ENCODE measurements around the gene AVPR1A.

Gene AVPR1A

GRCh38 chr12:63149909-63150712, 890 bp downstream of the AVPR1A start:
- peaks cover 5% of the 10 kb centered on the region for H3K9me3 ChIP-seq (ENCODE audit: control insufficient read depth, low read length)
- H3K4me1 ChIP-seq (ENCODE audit: control insufficient read depth, insufficient read depth, low read length, poor library complexity, severe bottlenecking), result peaks cover 6% of the 10 kb centered on the region
- H3K27ac ChIP-seq (ENCODE audit: low read depth, low read length, severe bottlenecking), result no peak overlapping the region
- peak overlapping the region; percentile 33 for H3K4me3 ChIP-seq (ENCODE audit: extremely low read depth, insufficient read depth, low read length, poor library complexity, severe bottlenecking)
- H3K36me3 ChIP-seq (ENCODE audit: control insufficient read depth, insufficient read depth, low read length), result no peaks in the 10 kb centered on the region
- WGBS, 2 experiments (ENCODE audit: insufficient coverage in 2 of 2), result 10% methylated on average over 60 to 72 of the region's 75 CpGs

GRCh38 chr12:63144556-63144955, 6.4 kb downstream of the AVPR1A start:
- H3K9me3 ChIP-seq (ENCODE audit: control insufficient read depth, low read length), result no peaks in the 10 kb centered on the region
- no peaks in the 10 kb centered on the region for H3K4me1 ChIP-seq (ENCODE audit: control insufficient read depth, insufficient read depth, low read length, poor library complexity, severe bottlenecking)
- H3K27ac ChIP-seq (ENCODE audit: low read depth, low read length, severe bottlenecking), result no peak overlapping the region
- no peak overlapping the region for H3K4me3 ChIP-seq (ENCODE audit: extremely low read depth, insufficient read depth, low read length, poor library complexity, severe bottlenecking)
- WGBS, 2 experiments (ENCODE audit: insufficient coverage in 2 of 2), result no CpG with 5 or more reads among the region's 3 CpGs
- H3K36me3 ChIP-seq (ENCODE audit: control insufficient read depth, insufficient read depth, low read length), result no peaks in the 10 kb centered on the region

GRCh38 chr12:63138488-63138887, 12.5 kb downstream of the AVPR1A start:
- no peaks in the 10 kb centered on the region for H3K36me3 ChIP-seq (ENCODE audit: control insufficient read depth, insufficient read depth, low read length)
- 100% methylated on average over 1 of the region's 4 CpGs for WGBS, 2 experiments (ENCODE audit: insufficient coverage in 2 of 2)
- H3K4me1 ChIP-seq (ENCODE audit: control insufficient read depth, insufficient read depth, low read length, poor library complexity, severe bottlenecking), result no peaks in the 10 kb centered on the region
- H3K9me3 ChIP-seq (ENCODE audit: control insufficient read depth, low read length), result no peaks in the 10 kb centered on the region
- no peak overlapping the region for H3K27ac ChIP-seq (ENCODE audit: low read depth, low read length, severe bottlenecking)
- H3K4me3 ChIP-seq (ENCODE audit: extremely low read depth, insufficient read depth, low read length, poor library complexity, severe bottlenecking), result no peak overlapping the region

- 88 to 100% methylated on average over 1 to 2 of the region's 4 CpGs for WGBS, 2 experiments (ENCODE audit: insufficient coverage in 2 of 2)
- Histone ChIP-seq H3K4me1 (ENCODE audit: control insufficient read depth, insufficient read depth, low read length, poor library complexity, severe bottlenecking) (no peaks in the 10 kb centered on the region), H3K9me3 (ENCODE audit: control insufficient read depth, low read length) (no peaks in the 10 kb centered on the region), H3K36me3 (ENCODE audit: control insufficient read depth, insufficient read depth, low read length) (no peaks in the 10 kb centered on the region), H3K27ac (ENCODE audit: low read depth, low read length, severe bottlenecking) (no peak overlapping the region), H3K4me3 (ENCODE audit: extremely low read depth, insufficient read depth, low read length, poor library complexity, severe bottlenecking) (no peak overlapping the region)
Observed at GRCh38 chr12:63133981-63134380, 17.0 kb downstream of the AVPR1A start.

- Histone ChIP-seq H3K36me3 (ENCODE audit: control insufficient read depth, insufficient read depth, low read length) (no peaks in the 10 kb centered on the region), H3K9me3 (ENCODE audit: control insufficient read depth, low read length) (no peaks in the 10 kb centered on the region), H3K4me1 (ENCODE audit: control insufficient read depth, insufficient read depth, low read length, poor library complexity, severe bottlenecking) (no peaks in the 10 kb centered on the region), H3K27ac (ENCODE audit: low read depth, low read length, severe bottlenecking) (no peak overlapping the region), H3K4me3 (ENCODE audit: extremely low read depth, insufficient read depth, low read length, poor library complexity, severe bottlenecking) (no peak overlapping the region)
- 80% methylated on average over 1 of the region's 1 CpG; no CpG with 5 or more reads in 1 of the 2 experiments for WGBS, 2 experiments (ENCODE audit: insufficient coverage in 2 of 2)
Observed at GRCh38 chr12:63132201-63132600, 18.8 kb downstream of the AVPR1A start.

GRCh38 chr12:63129927-63130326, 21.1 kb downstream of the AVPR1A start:
- WGBS, 2 experiments (ENCODE audit: insufficient coverage in 2 of 2), result no CpG with 5 or more reads among the region's 2 CpGs
- no peak overlapping the region for H3K4me3 ChIP-seq (ENCODE audit: extremely low read depth, insufficient read depth, low read length, poor library complexity, severe bottlenecking)
- H3K9me3 ChIP-seq (ENCODE audit: control insufficient read depth, low read length), result no peaks in the 10 kb centered on the region
- H3K4me1 ChIP-seq (ENCODE audit: control insufficient read depth, insufficient read depth, low read length, poor library complexity, severe bottlenecking), result no peaks in the 10 kb centered on the region
- H3K36me3 ChIP-seq (ENCODE audit: control insufficient read depth, insufficient read depth, low read length), result no peaks in the 10 kb centered on the region
- H3K27ac ChIP-seq (ENCODE audit: low read depth, low read length, severe bottlenecking), result no peak overlapping the region

GRCh38 chr12:63124778-63125177, 26.2 kb downstream of the AVPR1A start:
- H3K36me3 ChIP-seq (ENCODE audit: control insufficient read depth, insufficient read depth, low read length), result no peaks in the 10 kb centered on the region
- H3K4me3 ChIP-seq (ENCODE audit: extremely low read depth, insufficient read depth, low read length, poor library complexity, severe bottlenecking), result no peak overlapping the region
- no peaks in the 10 kb centered on the region for H3K9me3 ChIP-seq (ENCODE audit: control insufficient read depth, low read length)
- no peak overlapping the region for H3K27ac ChIP-seq (ENCODE audit: low read depth, low read length, severe bottlenecking)
- H3K4me1 ChIP-seq (ENCODE audit: control insufficient read depth, insufficient read depth, low read length, poor library complexity, severe bottlenecking), result no peaks in the 10 kb centered on the region

GRCh38 chr12:63103494-63104131, 47.4 kb downstream of the AVPR1A start:
- no peaks in the 10 kb centered on the region for H3K4me1 ChIP-seq (ENCODE audit: control insufficient read depth, insufficient read depth, low read length, poor library complexity, severe bottlenecking)
- no peak overlapping the region for H3K4me3 ChIP-seq (ENCODE audit: extremely low read depth, insufficient read depth, low read length, poor library complexity, severe bottlenecking)
- 0% methylated on average over 1 to 2 of the region's 5 CpGs for WGBS, 2 experiments (ENCODE audit: insufficient coverage in 2 of 2)

GRCh38 chr12:63101920-63102319, 49.1 kb downstream of the AVPR1A start:
- Histone ChIP-seq H3K36me3 (ENCODE audit: control insufficient read depth, insufficient read depth, low read length) (no peaks in the 10 kb centered on the region), H3K27ac (ENCODE audit: low read depth, low read length, severe bottlenecking) (no peak overlapping the region), H3K4me1 (ENCODE audit: control insufficient read depth, insufficient read depth, low read length, poor library complexity, severe bottlenecking) (no peaks in the 10 kb centered on the region), H3K9me3 (ENCODE audit: control insufficient read depth, low read length) (no peaks in the 10 kb centered on the region), H3K4me3 (ENCODE audit: extremely low read depth, insufficient read depth, low read length, poor library complexity, severe bottlenecking) (no peak overlapping the region)
- 90 to 100% methylated on average over 1 to 2 of the region's 2 CpGs for WGBS, 2 experiments (ENCODE audit: insufficient coverage in 2 of 2)

More at GRCh38 chr12:63103494-63104131, 47.4 kb downstream of the AVPR1A start:
- no peaks in the 10 kb centered on the region for H3K9me3 ChIP-seq (ENCODE audit: control insufficient read depth, low read length)
- no peak overlapping the region for H3K27ac ChIP-seq (ENCODE audit: low read depth, low read length, severe bottlenecking)
- no peaks in the 10 kb centered on the region for H3K36me3 ChIP-seq (ENCODE audit: control insufficient read depth, insufficient read depth, low read length)

GRCh38 chr12:63098851-63099250, 52.1 kb downstream of the AVPR1A start:
- no peak overlapping the region for H3K27ac ChIP-seq (ENCODE audit: low read depth, low read length, severe bottlenecking)
- peaks cover 5% of the 10 kb centered on the region for H3K4me1 ChIP-seq (ENCODE audit: control insufficient read depth, insufficient read depth, low read length, poor library complexity, severe bottlenecking)
- H3K9me3 ChIP-seq (ENCODE audit: control insufficient read depth, low read length), result no peaks in the 10 kb centered on the region
- WGBS, 2 experiments (ENCODE audit: insufficient coverage in 2 of 2), result no CpG with 5 or more reads among the region's 2 CpGs
- H3K4me3 ChIP-seq (ENCODE audit: extremely low read depth, insufficient read depth, low read length, poor library complexity, severe bottlenecking), result no peak overlapping the region
- no peaks in the 10 kb centered on the region for H3K36me3 ChIP-seq (ENCODE audit: control insufficient read depth, insufficient read depth, low read length)

- H3K4me1 ChIP-seq (ENCODE audit: control insufficient read depth, insufficient read depth, low read length, poor library complexity, severe bottlenecking), result peaks cover 7% of the 10 kb centered on the region
- WGBS, 2 experiments (ENCODE audit: insufficient coverage in 2 of 2), result 92 to 100% methylated on average over 5 to 6 of the region's 7 CpGs
- no peaks in the 10 kb centered on the region for H3K36me3 ChIP-seq (ENCODE audit: control insufficient read depth, insufficient read depth, low read length)
- H3K27ac ChIP-seq (ENCODE audit: low read depth, low read length, severe bottlenecking), result no peak overlapping the region
- H3K4me3 ChIP-seq (ENCODE audit: extremely low read depth, insufficient read depth, low read length, poor library complexity, severe bottlenecking), result no peak overlapping the region
- no peaks in the 10 kb centered on the region for H3K9me3 ChIP-seq (ENCODE audit: control insufficient read depth, low read length)
Observed at GRCh38 chr12:63095369-63095980, 55.5 kb downstream of the AVPR1A start.
